HG02973 (cell line): ENCODE measurements around the gene EPHA2.

ENCODE experiments used
- ATAC-seq: cut with Tn5 transposase; IDR thresholded peaks from one replicate; pipeline ENCODE4 v1.9.1; 2021; ENCODE audit warnings: moderate library complexity; ENCODE audit not compliant: unreplicated experiment

EPHA2 gene

DNA sequence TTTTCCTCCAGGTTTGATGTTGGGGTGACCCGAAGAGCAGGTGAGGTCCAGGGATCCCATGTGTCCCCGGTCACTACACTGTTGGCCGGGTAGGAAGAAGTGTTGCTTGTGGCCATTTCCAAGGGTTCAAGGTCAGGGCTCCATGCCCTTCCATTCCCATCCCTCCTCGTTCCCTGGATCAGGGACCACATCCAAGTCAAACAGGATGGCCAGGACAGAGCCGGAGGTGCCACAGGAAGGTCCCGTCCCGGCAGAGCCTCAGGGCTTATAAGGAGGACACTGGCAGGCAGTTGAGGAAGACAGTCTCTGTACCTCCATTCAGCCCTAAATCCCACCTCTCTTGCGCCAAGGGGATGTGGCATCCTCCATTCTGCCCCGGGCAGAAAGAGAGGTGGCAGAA lies 60.4 kb downstream of the EPHA2 start:
- ATAC-seq, result no peak

DNA sequence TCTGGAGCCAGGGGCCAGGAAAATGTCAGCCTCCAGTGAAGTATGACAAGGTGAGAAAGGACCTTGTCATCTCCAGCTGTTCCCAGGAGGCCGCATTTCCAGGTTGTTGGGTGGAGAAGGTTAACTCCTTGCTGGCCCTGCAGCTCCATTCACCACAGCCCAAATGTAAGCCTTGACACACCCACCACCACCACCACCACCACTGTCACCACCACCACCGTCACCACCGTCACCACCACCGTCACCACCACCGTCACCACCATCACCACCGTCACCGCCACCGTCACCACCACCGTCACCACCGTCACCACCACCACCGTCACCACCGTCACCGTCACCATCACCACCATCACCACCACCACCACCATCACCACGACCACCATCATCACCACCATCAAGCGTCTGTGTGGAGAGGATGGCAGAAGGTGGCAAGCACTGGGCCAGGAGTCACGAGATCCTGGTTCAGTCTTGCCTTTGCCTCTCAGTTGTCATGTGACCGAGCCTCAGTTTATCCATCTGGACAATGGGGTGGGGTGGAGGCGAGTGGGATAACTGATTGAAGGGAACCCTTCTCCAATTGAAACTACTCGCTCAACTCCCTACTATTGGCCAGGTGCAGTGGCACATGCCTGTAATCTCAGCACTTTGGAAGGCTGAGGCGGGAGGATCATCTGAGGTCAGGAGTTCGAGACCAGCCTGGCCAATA lies 61.3 kb downstream of the EPHA2 start:
- no peak for ATAC-seq

DNA sequence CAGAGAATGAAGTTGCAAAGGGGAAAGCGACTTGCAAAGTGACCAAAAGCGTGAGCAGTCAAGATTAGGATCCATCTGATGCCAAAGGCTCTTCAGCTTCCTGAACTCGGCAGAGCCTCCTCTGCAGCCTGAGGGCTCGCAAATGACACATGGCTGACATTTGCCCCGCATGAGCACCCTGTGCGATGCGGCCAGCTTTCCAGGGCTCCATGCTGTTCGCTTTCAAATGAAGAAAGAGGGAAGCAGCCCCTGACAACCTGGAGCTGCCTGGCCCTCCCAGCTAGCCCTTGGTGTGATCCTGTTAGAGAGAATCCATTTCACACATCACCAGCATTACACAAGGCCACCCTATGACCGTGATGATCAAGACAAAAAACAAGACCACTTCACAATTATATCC lies 62.3 kb downstream of the EPHA2 start:
- ATAC-seq, result no peak

DNA sequence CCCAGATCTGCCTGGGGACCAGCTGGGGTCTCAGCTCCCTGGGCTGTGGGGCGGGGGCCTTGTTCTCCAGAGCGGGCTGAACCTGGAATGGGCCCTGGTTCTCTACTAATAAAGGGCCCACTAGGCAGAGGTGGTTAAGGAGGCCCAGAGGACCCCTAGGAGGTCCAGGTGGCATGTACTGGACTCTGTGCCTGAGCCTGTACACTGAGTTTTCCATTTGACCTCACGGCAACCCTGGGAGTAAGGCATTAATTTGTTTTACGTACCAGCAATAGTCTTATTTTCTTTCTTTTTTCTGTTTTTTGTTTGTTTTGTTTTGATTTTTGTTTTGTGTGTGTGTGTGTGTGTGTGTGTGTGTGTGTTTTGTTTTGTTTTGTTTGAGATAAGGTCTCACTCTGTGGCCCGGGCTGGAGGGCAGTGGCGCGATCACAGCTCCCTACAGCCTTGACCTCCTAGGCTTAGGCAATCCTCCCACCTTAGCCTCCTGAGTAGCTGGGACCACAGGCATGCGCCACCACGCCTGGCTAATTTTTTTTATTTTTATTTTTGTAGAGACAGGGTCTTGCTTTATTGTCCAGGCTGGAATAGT lies 62.9 kb downstream of the EPHA2 start:
- no peak for ATAC-seq

DNA sequence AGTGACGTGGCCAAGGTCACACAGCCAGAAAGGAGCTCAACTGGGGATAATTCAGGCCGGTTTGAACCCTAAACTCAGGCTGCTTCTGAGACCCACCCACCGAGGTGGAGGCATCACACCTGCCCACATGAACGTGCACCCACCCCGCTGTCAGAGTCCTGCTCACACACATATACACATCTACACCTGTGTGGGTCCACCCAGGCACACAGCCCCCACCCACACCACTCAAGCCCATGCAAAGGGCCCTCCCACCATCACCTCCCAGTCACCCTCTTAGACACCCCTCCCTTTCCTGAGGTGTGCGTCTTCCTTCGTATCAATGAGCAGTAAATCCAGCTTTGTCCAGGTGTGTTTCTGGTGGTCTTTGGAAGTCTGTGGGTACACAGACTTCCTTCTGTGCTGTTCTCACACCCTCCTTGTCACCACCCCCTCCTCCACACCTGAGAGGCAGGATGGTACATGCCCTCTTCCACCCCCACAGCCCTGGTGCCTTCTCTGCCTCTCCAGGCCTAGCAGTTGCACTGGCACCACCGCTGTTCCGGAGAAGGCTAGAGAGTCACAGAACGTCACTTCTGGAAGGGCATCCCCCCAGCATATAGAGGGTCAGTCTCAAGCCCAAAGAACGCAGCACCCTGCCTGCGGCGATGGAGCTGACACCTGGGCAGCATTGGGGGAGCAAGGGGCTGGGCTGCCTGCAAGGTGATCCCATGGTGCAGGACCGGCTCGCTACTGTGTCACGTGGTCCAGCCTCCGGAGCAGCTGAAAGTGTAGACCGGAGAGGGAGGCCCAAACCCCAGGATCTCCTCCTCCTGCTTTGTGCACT lies 63.6 kb downstream of the EPHA2 start:
- ATAC-seq, result no peak

DNA sequence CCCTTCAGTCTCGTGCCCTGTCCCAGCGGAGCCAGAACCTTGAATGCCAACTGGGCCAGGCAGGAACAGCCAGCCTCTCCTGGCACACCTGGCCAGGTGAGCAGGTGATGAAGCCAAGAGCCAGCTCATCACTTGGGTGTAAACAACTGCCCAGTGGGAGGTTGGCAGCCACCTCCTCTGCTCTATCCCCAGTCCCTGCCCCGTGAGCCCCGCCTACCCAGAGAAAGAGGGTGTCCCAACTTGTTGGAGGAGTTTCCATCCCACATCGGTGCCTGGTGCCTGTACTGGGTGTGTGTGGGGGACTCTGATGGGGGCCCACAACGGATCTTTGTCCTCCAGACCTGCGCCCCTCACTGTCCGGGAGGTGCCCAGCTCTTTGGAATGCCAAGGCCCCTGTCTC lies 64.6 kb downstream of the EPHA2 start:
- ATAC-seq, result no peak

DNA sequence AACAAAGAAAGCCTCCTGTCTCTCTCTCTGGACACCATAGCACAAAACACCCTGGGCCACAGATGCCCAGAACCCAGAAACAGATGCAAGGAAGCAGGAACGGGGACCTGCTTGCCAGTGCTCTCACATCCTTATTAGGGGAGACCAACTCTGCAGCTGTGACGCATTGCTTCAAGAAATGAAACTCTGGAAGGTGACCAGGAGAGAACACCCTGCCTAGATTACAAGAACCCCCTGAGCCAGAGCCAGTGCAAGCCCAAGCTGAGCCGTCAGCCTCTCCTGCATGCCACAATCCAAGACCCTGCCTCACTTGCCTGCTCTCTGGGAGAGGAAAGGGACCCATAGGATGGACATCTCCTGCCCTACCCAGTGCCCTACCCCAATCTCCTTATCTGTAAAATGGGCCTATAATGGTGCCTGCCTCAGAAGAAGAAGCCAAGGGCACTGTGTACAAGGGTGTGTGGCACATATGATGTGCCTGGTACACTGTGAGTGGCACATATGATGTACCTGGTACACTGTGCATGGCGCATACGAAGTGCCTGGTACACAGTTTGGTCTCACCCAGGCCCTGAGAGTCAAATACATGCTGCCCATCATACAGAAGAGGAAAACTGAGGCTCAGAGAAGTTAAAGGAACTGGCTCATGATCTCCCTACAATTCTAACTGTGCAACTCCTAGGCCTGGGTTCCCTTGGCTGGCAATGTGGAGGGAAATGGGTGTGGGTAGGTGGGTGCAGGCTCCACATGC lies 65.6 kb downstream of the EPHA2 start:
- no peak for ATAC-seq

DNA sequence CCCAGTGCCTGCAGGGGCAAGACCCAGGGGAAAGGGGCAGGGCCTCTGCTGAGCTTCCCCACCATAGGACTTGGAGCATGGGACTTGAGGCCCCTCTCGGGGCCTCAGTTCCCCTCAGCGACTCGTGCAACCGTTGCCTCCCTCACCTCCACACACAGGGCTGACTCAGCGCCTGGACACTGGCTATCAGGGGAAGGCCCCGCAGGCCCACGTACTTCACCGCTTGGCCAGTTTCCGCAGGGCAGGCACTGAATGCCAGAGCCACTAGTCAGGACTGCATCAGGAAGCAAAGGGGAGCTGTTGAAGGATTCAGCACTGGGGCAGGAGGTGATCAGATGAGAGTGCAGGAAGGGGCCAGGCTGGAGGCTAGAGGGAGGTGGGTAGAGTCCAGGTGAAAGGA lies 66.9 kb downstream of the EPHA2 start:
- no peak for ATAC-seq

DNA sequence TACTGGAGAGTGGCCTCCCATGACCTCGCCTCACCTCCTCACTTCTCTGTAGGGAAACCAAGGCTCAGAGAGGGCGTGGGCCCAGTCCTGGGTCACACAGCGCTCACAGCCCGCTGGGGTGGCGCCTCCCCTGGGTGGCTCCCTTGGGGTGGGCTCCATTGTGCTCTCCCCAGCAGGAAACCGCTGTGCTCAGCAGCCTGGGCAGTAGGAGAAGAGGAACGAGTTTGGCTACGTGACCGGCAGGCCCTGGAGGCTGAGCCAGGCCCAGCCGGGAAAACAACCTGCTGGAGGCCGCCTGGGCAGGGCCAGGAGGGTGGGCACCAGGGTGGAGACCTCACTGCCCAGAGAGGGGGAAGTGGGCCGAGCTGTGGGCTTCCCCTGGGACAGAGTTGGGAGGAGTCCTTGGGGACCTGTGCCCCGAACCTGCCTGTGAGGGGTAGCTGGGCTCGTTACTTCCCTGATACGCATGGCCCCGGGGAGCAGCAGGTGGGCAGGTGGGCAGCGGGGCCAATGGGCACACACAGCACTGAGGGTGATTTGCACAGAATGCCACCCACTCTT lies 67.4 kb downstream of the EPHA2 start:
- no peak for ATAC-seq

DNA sequence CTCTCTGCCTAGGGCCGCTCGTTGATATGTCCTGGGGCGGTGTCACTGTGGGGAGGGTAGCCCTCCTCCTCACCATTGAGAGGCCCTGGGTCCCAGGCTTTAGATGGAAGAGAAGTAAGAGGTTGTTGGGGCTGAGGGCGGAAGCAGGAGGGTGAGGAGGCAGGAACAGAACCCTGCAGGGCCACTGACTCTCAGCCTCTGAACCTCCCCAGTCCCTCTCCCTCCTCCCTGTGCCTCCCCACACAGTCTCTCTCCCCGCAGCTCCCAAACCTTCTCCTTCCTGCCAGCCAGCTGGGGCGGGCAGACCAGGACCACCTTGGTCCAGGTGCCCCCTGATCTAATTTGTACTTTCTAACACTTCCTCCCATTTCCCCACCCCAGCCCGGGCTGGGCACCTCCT lies 68.1 kb downstream of the EPHA2 start:
- ATAC-seq, result no peak

DNA sequence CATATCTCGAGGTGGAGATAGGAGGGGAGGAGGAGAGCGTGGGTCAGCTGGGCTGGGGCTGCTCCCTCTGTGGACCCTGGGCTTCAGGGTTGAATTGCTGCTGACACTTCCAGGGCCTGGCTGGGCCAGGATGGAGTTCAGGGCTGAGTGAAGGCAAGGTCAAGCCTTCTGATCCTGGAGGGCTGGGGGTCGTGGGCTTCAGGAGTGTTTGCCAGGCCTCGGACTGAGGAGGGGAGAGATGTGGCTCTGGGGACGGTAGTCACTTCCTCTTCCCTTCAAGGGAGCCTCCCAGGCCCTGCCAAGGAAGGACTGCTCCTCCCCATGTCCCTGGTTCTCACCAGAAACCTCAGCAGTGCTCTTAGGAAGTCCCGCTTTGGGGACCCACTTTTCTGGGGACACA lies 70.3 kb downstream of the EPHA2 start:
- no peak for ATAC-seq

DNA sequence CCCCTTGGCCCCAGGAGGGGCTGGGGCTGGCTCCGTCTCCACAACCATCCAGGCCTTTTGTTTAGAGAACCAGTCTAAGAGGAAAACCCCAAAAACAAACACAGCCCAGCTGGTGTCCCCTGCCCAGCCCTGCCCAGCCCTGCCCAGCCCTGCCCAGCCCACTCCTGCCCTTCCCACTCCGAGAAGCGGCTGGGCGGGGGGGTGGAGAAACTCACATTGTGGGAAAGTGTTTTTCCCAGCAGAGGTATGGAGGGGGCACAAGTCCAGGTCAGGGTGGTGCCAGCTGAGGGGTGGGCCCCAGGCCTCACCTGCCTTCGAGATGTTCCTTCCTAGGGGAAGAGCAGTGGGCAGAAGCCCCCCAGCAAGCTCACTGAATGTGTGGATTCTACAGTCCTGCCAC lies 72.4 kb downstream of the EPHA2 start:
- no peak for ATAC-seq

DNA sequence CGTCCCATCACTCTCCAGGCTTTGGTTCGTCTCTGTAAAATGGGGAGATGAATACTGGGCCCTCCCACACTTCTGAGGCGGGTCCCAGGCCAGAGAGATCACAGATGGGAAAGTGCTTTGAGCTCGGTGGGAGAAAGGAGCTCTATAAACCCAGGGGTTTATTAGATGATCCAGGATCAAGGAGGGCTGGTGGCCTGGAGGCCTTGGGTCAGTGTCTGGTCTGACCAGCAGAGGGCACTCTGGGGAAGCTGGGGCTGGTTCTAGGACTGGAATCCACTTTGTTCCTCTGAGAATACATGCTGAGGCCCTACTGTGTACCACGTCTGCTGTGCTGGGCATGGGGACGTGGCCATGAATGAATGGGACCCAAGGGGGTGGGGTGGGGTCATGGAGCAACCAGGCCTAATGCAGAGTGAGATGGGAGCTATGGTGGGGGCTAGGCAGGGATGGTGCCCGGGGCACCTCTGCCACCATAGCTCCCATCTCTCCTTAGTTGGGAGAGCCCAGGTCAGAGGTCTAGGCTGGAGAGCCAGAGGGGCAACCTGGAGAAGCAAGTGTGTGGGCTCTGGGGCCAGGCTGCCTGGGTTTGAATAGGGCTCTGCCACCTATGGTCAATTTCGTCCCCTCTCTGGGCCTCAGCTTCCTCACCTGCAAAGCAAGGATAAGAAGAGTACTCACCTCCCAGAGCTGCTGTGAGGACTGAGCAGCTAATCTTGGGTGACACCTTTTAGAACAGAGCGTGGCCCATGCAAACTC lies 73.4 kb downstream of the EPHA2 start:
- no peak for ATAC-seq

DNA sequence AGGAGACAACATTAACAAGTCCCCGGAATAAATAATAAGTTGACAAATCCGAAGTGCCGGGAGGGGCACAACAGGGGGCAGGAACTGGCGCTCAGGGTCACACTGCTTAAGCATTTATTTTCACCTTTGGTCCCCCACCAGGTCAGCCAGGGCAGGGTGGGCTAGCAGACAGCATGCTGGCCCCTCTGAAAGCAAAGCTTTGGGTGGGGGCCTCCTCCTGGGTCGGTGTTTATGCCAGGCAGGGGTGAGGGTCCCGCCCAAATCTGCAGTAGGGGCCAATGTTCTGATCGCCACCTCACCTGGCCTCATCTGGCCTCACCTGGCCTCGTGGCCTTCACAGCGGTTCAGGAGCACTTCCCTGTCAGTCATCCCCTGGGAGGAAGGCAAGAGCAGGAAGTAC lies 74.2 kb downstream of the EPHA2 start:
- ATAC-seq, result no peak

DNA sequence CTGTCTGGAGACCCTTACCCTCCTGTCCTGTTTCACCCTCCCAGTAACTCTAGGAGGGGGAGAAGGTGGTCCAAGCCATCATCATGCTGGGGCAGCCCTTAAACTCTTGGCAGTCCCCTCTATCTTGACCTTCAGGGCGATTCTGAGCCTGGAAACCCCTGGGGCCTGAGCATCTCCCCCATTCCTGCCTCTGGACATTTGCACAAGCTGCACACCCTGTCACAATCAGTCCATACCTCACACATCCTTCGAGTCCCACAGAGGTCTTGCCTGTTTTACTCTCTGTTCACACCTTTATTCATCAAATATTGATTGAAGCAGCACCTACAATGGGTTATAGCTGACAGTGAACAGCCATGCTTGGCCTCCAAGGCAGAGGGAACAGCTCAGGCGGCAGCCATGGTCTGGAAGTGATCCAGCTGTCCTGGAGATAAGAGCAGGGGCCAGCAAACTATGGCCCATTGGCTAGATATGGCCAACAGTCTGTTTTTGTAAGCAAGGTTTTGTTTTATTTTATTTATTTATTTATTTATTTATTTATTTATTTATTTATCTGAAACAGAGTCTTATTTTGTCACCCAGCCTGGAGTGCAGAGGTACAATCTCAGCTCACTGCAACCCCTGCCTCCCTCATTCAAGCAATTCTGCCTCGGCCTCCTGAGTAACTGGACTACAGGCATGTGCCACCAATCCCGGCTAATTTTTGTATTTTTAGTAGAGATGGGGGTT lies 75.3 kb downstream of the EPHA2 start:
- no peak for ATAC-seq

DNA sequence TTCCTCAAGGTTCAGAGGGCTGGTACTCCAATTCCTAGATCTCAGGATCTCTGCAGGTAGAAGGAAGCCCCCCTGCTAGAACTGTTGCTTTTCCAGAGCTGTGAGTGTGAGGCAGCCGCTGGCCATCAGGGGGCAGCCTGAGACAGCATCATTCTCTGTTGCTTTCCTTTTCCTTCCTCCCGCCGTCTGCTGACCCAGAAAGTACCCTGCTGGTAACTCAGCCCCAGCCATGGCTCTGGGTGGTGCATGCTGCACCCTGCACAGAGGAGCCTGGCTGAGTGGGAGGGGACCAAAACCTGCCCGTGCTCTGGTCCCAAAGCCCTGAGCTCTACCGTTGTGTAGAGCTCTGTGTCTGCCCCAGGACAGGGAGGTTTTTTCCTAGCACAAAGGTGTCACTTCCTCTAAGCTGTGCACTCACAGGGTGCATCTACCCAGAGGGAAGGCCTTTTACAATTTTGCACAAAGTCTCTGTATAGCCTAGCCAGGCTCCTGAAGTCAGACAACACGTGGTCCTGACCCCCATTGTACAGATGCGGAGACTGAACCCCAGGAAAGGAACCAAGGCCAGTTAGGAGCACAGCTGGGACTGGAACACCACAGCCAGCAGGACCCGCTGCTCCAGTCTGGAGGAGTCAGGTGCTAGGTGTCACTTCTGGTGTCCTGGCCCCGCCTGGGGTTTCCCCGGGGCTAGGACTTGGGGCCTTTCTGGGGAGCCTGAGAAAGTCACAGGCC lies 76.8 kb downstream of the EPHA2 start:
- no peak for ATAC-seq

DNA sequence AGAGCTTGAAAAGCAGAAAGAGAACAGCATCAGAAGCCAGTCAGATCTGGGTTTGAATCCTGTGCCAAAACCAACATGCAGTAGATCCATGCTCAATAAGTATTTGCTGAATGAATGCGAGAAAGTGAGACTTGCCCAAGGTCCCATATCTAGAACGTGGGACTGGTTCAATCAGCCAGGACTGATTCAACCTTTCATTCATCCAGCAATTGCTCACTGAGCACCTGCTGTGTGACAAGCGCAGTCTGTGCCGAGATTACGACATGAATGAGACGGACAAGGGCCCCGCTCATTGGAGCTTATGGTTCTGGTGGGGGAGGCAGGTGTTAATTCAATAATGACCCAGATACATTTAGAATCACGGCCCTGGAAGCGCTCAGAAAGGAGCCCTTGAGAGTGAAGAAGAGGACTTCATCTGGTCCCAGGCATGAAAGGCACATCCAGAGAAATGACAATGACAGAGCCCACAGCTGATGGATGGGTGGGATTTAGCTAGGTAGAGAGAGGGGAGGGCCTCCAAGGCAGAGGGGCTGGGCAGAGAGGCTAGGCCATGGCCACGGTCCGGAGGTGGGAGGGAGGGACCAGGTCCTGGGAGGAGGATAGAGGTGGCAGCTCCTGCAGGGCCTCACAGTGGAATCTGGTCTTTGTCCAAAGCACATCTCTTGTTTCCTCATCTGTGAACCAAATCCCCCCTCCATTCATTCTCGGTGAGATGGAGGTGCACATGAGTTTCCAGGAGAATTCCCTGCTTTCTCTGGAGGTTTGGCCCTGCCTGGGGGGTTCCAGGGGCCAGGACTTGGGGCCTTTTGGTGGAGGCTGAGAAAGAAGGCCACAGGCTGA lies 78.2 kb downstream of the EPHA2 start:
- ATAC-seq, result no peak

DNA sequence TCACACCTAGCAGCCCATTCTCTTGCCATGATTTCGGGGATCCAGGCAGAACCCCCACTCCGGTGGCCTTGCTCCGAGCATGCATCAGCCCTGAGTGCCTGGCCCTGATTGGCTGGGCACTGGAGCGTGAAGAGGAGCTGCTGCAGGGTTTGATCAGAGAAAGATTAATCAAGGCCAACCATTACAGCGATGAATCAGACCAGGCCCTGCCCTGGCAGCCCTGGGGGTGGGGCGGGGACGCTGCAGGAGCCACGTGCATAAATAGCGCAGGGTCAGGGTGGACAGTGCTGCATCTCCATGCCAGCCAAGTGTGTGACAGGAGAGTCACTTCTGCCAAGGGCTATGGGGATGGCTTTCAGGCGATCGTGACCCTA lies 79.0 kb downstream of the EPHA2 start:
- no peak for ATAC-seq
